Measurements from ENCODE around the gene MESP1.
"Not testable (repeated sequence)": the region's sequence is repeated elsewhere in the genome, so short reads cannot be mapped to it uniquely, and the experiment has no call there.

MESP1 gene

GRCh38 chr15:89750560-89751542 lies at the start of gene MESP1:
Gene MESP1 (minus strand): TSS chr15:89751249. CDS start chr15:89751231, 18 bp downstream.
- peak; percentile 69 to 90 for DNase-seq

GRCh38 chr15:89799918-89800498 lies 49.0 kb upstream of the MESP1 start:
- no peak for DNase-seq

- DNase-seq: no peak
Observed at GRCh38 chr15:89799011-89799911, 48.2 kb upstream of the MESP1 start.

GRCh38 chr15:89797678-89798201 lies 46.7 kb upstream of the MESP1 start:
- DNase-seq: no peak

- no peak for DNase-seq
Observed at GRCh38 chr15:89795996-89796395, 44.9 kb upstream of the MESP1 start.

GRCh38 chr15:89794627-89795241 lies 43.7 kb upstream of the MESP1 start:
- peak in 1 of 2 experiments; percentile 2 for DNase-seq

- DNase-seq: no peak
Observed at GRCh38 chr15:89792106-89792805, 41.2 kb upstream of the MESP1 start.

- no peak for DNase-seq
Observed at GRCh38 chr15:89790661-89791060, 39.6 kb upstream of the MESP1 start.

- no peak for DNase-seq
Observed at GRCh38 chr15:89790206-89790605, 39.2 kb upstream of the MESP1 start.

- DNase-seq: not testable (repeated sequence)
Observed at GRCh38 chr15:89788585-89788984, 37.5 kb upstream of the MESP1 start.

GRCh38 chr15:89787944-89788343 lies 36.9 kb upstream of the MESP1 start:
- DNase-seq: no peak

- no peak for DNase-seq
Observed at GRCh38 chr15:89785774-89786140, 34.7 kb upstream of the MESP1 start.

- DNase-seq: no peak
Observed at GRCh38 chr15:89785064-89785773, 34.2 kb upstream of the MESP1 start.

GRCh38 chr15:89784686-89784960 lies 33.6 kb upstream of the MESP1 start:
- DNase-seq: no peak

- DNase-seq: no peak
Observed at GRCh38 chr15:89783861-89784685, 33.0 kb upstream of the MESP1 start.

GRCh38 chr15:89783111-89783860 lies 32.2 kb upstream of the MESP1 start:
- no peak for DNase-seq

GRCh38 chr15:89782619-89782950 lies 31.5 kb upstream of the MESP1 start:
- not testable (repeated sequence) for DNase-seq

- no peak for DNase-seq
Observed at GRCh38 chr15:89781891-89782618, 31.0 kb upstream of the MESP1 start.

- no peak for DNase-seq
Observed at GRCh38 chr15:89781055-89781454, 30.0 kb upstream of the MESP1 start.

Measured in SHP77 (cell line).